HUDEP-2 (cell line): ENCODE measurements around the gene DOP1B.
"Not testable (repeated sequence)": the region's sequence is repeated elsewhere in the genome, so short reads cannot be mapped to it uniquely, and the experiment has no call there.

Source experiments
- DNase-seq, 76 experiments: peaks; one replicate each; lab custom pipeline; 2025; ENCODE audit not compliant: unreplicated experiment in 76 of 76; lab: John Stamatoyannopoulos, UW

The DOP1B gene, protein sequence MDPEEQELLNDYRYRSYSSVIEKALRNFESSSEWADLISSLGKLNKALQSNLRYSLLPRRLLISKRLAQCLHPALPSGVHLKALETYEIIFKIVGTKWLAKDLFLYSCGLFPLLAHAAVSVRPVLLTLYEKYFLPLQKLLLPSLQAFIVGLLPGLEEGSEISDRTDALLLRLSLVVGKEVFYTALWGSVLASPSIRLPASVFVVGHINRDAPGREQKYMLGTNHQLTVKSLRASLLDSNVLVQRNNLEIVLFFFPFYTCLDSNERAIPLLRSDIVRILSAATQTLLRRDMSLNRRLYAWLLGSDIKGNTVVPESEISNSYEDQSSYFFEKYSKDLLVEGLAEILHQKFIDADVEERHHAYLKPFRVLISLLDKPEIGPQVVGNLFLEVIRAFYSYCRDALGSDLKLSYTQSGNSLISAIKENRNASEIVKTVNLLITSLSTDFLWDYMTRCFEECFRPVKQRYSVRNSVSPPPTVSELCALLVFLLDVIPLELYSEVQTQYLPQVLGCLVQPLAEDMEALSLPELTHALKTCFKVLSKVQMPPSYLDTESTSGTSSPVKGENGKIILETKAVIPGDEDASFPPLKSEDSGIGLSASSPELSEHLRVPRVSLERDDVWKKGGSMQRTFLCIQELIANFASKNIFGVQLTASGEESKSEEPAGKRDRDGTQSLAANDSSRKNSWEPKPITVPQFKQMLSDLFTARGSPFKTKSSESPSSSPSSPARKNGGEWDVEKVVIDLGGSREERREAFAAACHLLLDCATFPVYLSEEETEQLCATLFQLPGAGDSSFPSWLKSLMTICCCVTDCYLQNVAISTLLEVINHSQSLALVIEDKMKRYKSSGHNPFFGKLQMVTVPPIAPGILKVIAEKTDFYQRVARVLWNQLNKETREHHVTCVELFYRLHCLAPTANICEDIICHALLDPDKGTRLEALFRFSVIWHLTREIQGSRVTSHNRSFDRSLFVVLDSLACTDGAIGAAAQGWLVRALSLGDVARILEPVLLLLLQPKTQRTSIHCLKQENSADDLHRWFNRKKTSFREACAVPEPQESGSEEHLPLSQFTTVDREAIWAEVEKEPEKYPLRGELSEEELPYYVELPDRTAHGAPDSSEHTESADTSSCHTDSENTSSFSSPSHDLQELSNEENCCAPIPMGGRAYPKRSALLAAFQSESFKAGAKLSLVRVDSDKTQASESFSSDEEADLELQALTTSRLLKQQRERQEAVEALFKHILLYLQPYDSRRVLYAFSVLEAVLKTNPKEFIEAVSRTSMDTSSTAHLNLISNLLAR (N-terminal part only)

GRCh38 chr21:36156815-36157670 is at the start of gene DOP1B:
TSS of gene DOP1B (plus strand) at chr21:36156824. CDS start at chr21:36164734, 7,910 bp downstream.
- DNase-seq = peak in 12 of 76 experiments; percentile 30 to 62 (median 52)

DNA sequence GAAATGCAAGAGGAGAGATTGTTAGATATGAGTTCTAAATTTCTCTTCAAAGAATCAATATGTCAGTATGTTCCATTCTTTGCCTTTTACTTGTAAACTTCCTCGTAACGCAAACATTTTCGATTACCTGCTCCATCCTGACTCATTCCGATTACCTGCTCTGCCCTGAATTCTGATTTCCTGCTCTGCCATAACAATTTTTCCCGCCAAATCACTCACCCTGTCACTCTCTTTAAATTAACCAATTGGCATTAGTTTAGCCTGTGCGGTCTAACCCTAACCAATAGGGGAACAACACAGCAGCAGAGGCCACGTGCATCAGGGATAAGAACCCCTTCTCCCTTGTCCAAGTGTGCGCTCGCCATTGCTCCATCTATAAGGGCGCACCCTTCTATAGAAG is 46.8 kb upstream of the DOP1B start:
- DNase-seq = no peak

DNA sequence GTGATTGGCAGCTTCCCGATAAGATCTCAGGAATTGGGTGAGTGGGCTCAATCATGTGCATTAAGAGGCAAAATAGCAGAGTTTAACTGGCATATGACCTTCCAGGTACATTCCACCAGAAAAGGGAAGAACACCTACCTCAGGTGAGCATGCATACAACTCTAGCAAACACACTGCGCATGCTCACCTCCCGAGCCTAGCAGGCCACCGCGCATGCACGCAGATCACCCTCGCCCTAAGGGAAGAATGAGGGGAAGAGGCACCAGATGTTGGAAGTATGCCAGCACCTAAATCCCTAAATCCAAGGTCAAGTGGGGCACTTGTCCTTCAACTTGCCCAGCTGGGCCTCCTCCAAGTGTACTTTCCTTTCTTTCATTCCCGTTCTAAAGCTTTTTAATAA is 45.4 kb upstream of the DOP1B start:
- no peak for DNase-seq

- DNase-seq = no peak
Observed at GRCh38 chr21:36113647-36114428, 42.8 kb upstream of the DOP1B start.

DNA sequence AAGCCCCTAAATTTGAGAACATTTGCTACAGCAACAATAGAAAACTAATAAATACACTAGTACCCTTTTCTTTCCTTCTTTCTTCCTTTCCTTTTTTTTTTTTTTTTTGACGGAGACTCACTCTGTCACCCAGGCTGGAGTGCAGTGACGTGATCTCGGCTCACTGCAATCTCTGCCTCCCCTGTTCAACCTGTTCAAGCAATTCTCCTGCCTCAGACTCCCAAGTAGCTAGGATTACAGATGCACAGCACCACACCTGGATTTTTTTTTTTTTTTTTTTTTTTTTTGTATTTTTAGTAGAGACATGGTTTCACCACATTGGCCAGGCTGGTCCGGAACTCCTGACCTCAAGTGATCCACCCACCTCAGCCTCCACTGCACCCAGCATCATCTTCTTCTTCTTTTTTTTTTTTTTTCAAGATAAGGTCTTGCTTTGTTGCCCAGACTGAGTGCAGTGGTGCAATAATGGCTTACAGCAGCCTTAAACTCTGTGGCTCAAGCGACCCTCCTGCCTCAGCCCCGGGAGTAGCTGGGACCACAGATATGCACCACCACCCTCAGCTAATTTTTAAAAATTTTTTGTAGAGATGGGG is 41.4 kb upstream of the DOP1B start:
- no peak for DNase-seq

- no peak for DNase-seq
Observed at GRCh38 chr21:36117286-36117741, 39.3 kb upstream of the DOP1B start.

- DNase-seq = no peak
Observed at GRCh38 chr21:36120304-36120888, 36.2 kb upstream of the DOP1B start.

DNA sequence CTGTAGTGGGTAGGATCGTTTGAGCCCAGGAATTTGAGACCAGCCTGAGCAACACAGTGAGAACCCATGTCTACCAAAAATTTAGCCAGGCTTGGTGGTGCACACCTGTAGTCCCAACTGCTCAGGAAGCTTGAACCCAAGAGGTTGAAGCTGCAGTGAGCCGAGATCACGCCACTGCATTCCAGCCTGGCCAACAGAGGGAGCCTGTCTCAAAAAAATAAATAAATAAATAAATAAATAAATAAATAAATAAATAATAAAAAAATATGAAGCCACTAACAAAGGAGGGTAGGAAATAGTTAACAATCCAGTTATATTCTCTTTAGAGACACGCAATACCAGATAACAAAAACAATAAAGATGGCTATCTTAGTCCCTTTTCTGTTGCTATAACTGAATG is 33.6 kb upstream of the DOP1B start:
- DNase-seq = peak in 2 of 76 experiments; percentile 5 to 11

DNA sequence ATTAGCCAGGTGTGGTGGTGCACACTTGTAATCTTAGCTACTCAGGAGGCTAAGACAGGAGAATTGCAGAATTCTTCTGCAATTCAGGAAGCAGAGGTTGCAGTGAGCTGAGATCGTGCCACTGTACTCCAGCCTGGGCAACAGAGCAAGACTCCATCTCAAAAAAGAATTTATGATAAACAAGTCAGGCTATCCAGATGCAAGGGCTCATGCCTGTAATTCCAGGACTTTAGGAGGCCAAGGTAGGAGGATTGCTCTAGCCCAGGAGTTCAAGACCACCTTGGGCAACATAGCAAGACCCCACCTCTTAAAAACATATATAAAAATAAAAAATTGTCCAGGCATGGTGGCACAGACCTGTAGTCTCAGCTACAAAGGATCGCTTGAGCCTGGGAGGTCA is 32.2 kb upstream of the DOP1B start:
- DNase-seq = no peak

DNA sequence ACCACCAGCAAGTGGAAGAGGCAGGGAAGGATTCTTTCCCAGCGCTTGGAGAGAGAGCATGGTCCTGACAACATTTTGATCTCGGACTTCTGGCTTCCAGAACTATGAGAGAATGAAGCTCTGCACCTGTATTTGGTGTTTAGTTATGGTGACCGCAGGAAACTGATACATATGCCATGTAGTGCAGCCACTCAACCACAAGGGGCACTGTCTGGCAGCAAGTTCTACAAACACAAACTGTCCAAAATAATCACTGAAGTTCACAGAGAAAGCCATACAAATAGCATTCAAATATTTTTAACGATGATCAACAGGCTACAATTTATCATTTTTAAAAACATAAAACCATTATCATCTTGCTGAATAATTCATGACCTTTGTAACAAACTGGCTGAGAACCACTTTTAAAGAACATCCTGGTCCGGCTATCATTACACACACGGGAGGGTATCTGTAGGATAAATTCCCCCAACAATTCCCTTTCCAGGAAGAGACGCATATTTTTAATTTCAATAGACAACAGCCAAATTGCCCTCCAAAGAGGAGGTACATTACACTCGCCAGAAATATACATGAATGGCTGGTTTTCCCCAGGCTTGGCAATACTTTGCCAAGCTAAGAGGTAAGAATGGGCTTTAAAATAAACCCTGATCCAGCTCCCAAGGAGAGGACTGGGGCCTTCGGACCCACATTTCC is 31.0 kb upstream of the DOP1B start:
- peak in 34 of 76 experiments; percentile 7 to 56 (median 30) for DNase-seq

GRCh38 chr21:36126208-36126565 is 30.4 kb upstream of the DOP1B start:
- DNase-seq = no peak

DNA sequence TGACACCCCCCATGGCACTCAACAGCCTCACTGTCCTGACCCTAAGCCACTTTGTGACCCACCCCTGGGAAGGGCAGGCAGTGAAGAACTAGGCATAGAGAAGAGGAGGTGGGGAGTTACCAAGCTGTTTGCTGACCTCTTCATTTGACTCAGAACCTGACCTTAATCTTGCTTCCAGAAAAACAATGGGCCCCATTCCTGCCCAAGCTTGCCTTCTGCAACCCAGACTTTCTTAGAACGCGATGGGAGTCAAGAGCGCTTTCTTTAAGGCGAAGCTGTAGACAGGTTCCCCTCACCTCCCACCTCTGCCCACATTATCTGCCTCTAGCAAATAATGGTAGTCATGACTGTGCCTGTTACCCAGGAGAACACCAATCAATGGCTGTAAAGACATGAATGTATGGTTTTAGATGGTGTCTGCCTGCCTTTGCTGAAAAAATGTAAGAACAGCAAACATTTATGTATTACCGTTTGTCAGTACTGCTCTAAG is 30.0 kb upstream of the DOP1B start:
- DNase-seq = no peak

GRCh38 chr21:36127250-36127904 is 29.2 kb upstream of the DOP1B start:
- DNase-seq = no peak

DNA sequence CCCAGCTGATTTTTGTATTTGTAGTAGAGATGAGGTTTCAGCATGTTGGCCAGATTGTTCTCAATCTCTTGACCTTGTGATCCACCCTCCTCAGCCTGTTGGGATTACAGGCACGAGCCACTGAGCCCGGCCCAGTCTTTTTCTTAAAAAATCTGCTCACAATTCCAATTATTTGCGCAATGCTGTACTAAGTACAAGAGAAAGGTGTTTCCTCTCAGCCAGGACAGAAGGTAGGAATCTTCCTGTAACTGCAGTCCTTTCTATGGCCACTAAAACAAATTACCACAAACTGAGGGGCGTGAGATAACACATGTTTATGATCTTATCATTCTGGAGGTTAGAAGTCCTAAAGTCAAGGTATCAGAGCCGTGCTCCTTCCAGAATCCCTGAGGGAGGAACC is 28.6 kb upstream of the DOP1B start:
- no peak for DNase-seq

DNA sequence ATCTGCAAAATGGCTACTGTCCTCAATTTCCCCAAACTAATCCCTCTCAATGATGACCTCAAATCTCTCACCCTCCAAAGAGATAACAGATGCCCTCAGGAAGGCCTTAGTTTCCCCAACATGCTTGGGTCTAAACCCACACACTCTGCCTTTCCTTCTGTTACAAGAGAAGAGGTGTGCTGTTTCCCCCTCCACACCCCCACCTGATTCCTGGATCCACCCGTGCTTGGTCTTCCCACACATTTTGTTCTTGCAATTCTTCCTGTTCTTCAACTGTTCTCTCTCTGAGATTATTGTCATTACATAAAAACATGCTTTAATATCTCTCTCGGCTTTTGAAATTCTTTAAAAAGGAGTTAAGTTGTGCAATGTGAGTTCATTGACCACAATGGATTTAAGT is 27.4 kb upstream of the DOP1B start:
- no peak for DNase-seq

DNA sequence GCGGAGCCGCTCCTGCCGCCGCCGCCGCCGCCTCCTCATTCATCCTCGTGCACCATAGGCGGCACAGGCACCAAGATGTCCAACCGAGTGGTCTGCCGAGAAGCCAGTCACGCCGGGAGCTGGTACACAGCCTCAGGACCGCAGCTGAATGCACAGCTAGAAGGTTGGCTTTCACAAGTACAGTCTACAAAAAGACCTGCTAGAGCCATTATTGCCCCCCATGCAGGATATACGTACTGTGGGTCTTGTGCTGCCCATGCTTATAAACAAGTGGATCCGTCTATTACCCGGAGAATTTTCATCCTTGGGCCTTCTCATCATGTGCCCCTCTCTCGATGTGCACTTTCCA is 26.2 kb upstream of the DOP1B start:
- DNase-seq = not testable (repeated sequence)

DNA sequence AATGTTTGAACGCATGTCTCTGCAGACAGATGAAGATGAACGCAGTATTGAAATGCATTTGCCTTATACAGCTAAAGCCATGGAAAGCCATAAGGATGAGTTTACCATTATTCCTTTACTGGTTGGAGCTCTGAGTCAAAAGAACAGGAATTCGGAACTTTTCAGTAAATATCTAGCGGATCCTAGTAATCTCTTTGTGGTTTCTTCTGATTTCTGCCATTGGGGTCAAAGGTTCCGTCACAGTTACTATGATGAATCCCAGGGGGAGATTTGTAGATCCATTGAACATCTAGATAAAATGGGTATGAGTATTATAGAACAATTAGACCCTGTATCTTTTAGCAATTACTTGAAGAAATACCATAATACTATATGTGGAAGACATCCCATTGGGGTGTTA is 25.8 kb upstream of the DOP1B start:
- not testable (repeated sequence) for DNase-seq
